Activated naive CD4-positive, alpha-beta T cell (primary cell): ENCODE results near the gene CD164L2.

ENCODE experiments used
- DNase-seq, 4 experiments: peaks; one replicate each; lab custom pipeline; 2025; lab: John Stamatoyannopoulos, UW

Gene CD164L2

GRCh38 chr1:27363766-27364695 lies 19.1 kb downstream of the CD164L2 start:
- no peak for DNase-seq

- DNase-seq: no peak
These were observed 21.6 kb downstream of the CD164L2 start for GRCh38 chr1:27361553-27361952.

GRCh38 chr1:27361044-27361402 lies 22.1 kb downstream of the CD164L2 start:
- no peak for DNase-seq

DNA sequence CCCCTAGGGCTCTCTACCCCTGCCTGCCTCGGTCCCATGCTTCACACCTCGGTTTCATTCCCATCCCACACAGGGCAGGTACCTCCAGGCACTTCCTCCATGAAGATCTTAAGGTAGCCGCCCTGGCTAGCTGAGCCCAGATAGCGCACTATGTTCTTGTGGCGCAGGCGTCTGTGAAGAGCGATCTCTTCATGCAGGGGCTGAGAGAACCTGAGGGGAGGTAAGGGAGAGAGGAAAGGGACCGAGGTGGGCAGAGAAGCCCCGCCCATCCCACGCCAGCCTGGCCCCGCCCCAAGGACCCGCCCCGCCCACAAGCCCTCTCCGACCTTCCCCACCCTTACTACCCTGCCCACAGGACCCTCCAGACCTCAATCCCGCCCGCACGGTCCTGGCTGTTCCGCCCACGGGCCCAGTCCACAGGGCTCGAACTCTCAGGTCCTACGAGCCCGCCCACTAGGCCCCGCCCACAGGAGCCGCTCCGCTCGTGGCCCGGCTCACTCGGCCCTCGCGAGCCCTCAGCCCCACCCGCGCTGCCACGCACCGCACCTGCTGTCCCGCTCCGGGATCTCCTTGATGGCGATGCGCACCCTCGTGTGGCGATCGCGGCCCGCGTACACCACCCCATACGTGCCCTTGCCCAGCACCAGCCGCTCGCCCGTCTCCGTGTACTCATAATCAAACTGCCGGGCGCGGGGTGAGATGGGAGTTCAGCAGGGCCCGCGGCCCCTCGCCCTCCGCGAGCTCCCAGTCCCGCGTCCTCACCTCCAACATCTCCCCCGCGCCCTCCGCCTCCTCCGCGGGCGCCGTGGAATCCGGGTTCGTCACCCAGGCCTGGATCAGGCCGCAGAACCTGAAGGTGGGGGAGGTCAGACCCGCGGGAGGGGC lies 22.7 kb downstream of the CD164L2 start:
- DNase-seq: peak in 1 of 4 experiments; percentile 44

DNA sequence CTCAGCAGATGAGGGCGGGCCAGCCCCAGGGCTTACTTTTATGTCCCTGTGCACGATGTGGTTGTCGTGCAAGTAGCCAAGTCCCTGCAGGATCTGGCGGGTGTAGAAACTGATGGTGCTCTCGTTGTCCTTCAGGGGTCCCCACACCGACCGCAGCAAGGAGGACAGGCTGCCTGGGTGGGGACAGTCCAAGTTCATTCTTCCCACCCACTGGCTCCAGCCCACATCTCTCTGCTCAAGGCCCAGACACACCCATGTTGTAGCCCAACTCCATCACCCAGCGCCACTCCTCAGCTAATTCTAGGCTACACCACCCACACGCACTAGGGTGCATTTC lies 23.3 kb downstream of the CD164L2 start:
- no peak for DNase-seq

DNA sequence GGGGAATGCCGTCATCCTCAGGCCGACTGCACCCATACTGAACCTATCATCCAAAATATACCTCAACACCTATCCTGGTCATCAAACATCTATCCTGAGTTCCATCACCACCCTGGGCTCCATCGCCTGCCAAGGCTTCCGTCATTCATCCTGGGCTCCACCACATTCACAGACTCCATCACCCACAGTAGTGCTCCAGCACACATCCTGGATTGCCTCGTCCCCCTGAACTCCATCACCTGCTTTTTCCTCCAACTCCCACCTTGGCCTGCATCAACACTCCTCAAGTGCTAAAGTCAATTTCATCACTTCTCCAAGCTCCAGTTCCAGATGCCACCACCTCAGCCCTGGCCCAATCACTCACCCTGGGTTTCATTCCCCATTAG lies 24.2 kb downstream of the CD164L2 start:
- no peak for DNase-seq

DNA sequence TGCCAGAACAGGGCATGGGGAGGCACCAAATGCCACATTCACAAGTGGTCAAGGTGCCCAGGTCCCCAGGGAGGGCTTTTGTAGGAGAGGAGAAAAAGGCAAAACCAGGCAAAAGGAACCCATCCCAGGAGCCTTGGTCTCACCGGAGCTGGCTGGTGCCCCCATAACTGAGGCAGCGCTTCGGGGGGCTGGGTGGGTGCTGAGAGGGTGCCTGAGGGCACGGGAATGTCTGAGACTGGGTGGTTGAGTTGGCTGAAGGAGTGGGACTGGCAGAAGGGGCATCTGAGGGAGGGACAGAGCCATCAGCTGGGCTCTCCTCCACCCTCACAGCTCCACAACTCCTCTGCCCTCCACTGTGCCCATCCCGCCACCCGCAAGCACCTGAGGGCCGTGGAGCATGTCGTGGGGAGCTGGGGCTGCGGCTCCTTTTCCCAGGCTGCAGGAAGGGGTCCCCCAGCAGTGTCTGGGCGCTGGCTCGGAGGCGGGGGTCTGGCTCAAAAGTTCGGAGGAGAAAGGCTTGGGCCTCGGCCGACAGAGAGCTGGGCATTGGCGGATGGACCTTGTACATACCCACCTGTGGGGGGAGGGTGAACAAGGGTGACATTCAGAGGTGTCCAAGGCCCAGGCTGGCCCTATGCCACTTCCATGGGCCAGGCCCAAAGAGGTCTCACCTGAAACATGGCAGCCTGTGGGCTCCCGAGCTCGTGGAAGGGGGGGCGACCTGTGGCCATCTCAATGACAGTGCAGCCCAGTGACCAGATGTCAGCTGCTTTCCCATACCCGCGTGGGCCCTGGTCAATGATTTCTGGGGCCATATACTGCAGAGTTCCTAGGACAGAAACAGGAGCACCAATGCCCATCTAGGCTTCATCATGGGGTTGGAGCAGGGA lies 24.9 kb downstream of the CD164L2 start:
- DNase-seq: no peak

DNA sequence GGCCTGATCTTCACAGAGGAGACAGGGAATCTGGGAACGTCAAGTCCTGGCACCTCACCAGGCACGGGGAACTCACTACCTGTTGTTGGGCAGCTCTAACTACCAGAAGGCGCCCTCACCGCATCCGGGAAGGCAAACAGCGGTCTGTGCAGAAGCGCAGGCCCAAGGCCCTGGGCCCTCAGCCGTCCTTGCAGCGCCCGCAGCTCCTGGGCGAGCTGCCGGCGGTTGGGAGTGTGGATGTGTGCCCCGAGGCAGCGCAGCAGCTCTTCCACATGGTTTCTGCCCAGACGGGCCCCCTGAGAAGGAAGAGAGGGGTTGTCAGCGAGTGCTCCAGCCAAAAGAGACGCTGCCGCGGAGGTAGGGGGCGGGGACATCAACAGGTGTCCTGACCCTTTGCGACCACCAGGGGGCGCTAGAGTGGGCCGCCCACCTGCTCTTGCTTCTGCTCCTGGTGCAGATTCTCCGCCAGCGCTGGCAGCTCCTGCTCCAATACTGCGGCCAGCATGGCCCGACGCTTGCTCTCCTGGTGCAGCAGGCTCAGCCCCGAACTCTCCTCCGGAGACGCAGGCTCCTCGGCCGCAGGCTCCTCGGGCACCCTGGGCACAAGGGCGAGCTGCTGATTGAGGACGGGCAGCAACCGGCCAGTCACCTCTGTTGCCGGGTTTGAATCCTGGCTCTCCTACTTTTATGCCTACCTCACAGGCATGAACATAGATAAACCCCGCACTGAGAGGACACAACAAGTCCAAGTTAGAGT lies 25.7 kb downstream of the CD164L2 start:
- peak; percentile 55 to 77 (median 70) for DNase-seq

DNA sequence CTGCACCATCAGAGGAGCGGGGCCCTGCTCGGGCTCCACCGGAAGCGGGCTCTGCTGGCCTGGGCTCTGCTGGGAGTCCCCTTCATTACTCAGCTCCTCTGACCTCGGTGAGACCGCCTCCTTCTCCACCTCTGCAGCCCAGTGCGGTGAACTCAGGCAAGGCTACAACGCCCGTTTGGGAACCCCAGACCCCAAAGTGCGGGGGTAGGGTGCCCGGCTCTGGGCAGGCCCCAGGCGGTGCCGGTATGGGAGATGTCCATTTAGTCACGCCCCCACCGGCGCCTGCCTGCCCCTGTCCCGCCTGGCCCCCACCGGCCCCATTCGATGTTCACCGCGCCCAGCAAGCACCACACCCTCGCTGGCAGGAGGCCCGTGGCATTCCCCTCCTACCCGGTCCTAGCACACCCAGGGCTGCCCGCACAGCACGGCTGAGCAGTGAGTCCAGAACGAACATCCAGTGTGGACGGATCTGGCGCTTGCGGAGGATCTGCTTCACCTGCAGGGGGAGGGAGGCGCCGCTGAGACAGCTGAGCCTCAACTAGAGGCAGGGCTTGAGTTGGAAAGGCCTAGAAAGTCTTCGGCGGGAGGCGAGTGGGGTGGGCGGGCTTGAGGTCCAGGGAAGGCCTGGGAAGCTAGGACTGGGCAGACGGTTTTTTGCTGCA lies 26.4 kb downstream of the CD164L2 start:
- DNase-seq: no peak

DNA sequence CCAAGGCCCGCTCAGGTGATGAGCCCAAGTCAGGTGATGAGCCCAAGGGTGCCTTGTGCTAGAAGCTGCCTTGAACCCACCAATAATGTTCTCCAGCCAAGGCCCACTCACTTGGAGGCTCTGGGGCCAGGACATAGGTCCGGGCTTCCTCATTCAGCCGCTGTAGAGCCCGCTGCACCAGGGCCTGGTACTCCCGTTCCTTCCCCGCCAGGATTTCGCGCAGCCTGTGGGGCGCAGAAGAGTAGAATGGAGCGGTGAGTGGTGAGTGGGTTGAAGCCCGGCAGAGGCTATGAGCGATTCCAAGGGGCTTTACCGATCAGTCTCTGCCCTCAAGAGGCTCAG lies 26.9 kb downstream of the CD164L2 start:
- DNase-seq: no peak

- DNase-seq: no peak
These were observed 27.4 kb downstream of the CD164L2 start for GRCh38 chr1:27355683-27356082.

- DNase-seq: no peak
These were observed 29.5 kb downstream of the CD164L2 start for GRCh38 chr1:27353629-27354028.

- DNase-seq: no peak
These were observed 30.0 kb downstream of the CD164L2 start for GRCh38 chr1:27353166-27353565.

DNA sequence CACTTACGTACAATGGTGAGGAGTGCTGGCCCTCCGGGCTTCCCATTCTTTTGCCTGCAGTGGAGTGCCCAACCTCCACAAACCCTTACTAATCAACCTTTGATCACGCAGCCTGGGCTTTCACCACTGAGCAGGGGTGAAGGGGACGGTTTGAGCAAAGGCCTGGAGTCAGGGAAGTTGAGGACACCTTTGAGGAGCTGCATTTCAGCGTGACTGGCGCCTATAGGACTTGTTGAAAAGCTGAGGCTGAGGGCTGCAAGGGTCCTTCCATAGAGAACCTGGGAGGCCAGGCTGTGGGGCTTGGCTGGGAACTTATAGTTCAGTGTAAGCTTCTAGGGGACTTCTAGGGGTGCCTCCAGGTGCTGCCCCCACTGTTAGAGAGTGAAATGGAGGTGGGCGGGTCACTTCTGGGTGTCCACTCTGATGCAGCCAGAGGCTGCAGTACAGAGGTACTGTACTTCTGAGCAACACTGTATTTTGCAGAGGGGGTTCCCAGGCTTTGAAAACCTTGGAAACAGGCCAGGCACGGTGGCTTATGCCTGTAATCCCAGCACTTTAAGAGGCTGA lies 31.5 kb downstream of the CD164L2 start:
- no peak for DNase-seq

DNA sequence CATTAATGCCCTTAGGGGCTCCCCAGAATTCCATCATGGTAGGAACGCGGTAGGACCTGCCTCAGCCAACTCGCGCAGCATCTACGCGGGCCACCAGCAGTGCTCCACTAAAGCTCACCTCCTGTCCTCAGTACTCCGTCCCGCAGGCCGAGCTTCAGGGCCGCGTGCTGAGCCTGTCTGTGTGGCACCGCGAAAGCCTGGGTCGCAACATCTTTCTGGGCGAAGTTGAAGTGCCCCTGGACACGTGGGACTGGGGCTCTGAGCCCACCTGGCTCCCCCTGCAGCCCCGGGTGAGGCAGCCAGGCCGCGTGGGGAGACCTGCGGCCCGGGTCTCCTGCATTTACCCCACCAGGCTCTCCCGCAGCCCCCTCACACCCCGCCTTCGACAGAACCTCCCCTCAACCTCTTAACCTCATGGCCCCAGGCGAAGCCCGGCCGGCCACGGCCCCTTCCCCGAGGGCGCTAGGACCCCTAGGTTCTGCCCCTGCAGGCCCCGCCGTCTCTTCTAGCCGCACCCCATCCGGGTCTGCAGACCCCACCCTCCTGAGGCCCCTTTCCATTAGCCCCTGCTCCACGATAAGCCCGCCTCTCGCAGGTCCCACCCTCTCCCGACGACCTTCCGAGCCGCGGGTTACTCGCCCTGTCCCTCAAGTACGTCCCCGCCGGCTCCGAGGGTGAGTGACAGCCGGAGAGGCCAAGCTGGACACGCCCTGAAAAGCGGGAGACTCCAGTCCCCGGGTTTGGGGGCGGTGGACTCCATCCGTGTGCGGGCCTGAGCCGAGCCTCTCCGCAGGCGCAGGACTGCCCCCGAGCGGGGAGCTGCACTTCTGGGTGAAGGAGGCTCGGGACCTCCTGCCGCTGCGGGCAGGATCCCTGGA lies 32.2 kb downstream of the CD164L2 start:
- DNase-seq: no peak

DNA sequence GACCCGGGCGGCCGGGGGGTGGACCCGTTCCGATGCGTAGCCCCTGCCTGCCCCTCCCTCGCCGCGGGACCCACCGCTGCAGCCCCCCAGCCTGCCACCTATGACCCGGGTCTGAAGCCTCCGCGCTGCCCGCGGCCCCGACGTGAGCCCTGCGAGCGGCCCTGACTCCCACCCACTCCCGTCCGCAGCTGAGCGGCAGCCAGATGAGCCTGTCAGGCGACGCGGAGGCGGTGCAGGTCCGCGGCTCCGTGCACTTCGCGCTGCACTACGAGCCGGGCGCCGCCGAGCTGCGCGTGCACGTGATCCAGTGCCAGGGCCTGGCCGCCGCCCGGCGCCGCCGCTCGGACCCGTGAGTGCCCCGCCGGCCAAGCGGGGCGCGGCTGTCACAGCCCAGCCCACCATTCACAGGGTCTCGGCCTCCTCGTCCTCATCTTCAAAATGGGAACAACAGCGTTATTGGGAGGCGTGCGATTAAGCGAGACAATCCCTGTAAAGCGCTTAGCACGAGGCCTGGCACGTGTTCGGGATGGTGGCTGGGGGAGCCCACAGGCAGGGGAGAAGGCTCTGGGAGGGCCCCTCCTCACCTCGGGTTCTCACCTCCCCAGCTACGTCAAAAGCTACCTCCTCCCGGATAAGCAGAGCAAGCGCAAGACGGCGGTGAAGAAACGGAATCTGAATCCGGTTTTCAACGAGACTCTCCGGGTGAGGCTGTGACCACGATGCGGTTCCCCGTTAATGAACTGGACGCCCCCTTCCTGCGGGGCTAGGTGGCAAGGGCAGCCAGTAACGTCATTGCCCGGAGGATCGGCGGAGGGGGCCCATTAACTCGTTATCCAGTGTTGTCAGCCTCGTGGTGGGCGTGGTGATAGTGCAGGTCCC lies 33.1 kb downstream of the CD164L2 start:
- DNase-seq: no peak

- DNase-seq: peak in 1 of 4 experiments; percentile 38
These were observed 34.0 kb downstream of the CD164L2 start for GRCh38 chr1:27348861-27349783.
